ENCODE data around the gene PLCL1. TPM values are rescaled to one million over a fixed set of nuclear protein-coding genes. Genes with fewer than 3 reads are reported as not detected.

The PLCL1 gene
- total and polyA plus RNA-seq, 2 donors (not counting 3 experiments of a cell fraction or from before 2014, with no cell fraction given), result 0.79 to 3.4 TPM

DNA sequence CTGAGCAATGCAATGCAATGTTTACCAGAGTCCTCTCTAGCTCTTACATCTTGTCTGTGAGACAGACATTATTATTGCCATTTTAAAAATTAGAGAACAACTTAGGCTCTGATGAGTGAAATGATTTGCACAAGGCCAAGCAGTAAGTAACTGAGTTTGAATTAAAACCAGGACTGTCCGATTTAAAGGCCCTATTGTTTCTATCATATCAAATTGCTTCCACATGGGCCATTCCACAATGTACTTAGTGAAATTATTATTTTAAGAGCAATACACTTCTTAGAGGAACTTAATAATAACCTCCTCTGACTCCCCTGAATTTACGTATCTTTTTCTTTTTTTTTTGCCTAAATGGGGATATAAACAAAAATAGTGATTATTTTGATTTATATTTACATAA lies 64.6 kb downstream of the PLCL1 start:
- no peaks in the 10 kb centered on the region for H4K20me1 ChIP-seq (replicated peaks; ENCODE audit: control insufficient read depth, extremely low read depth, insufficient read depth, low read length)

More for the DNA sequence above, 64.6 kb downstream of the PLCL1 start:
- no peak for DNase-seq (ENCODE audit: low read depth, low spot score)
- intact Hi-C loops (cut with micrococcal nuclease), result no loop called here
- H3K36me3 ChIP-seq (ENCODE audit: control insufficient read depth in 2 of 2, extremely low read depth in 1 of 2, insufficient read depth in 2 of 2, low read length in 2 of 2), result no peaks in the 10 kb centered on the region
- CTCF ChIA-PET, result interaction anchor here (1.0 to 1.9 kb wide), 2 partner anchors 10 kb away, joined by 3 to 6 read pairs; no protein-coding TSS in a partner anchor
- H3K27ac ChIP-seq (ENCODE audit: insufficient read depth, low read depth, low read length), result no peak overlapping the region
- BruUV-seq (replicated peaks), result no TSS peak
- no peak for FAIRE-seq
- H3K4me1 ChIP-seq (ENCODE audit: control insufficient read depth, extremely low read depth, insufficient read depth, low read length), result no peaks in the 10 kb centered on the region
- H3K9me1 ChIP-seq (replicated peaks; ENCODE audit: control insufficient read depth, extremely low read depth, insufficient read depth, low read length), result no peaks in the 10 kb centered on the region
- H2AFZ ChIP-seq (ENCODE audit: low read depth, low read length), result no peak overlapping the region
- H3K79me2 ChIP-seq (ENCODE audit: control insufficient read depth, insufficient read depth, low read length), result no peaks in the 10 kb centered on the region
- H3K9me3 ChIP-seq (replicated peaks; ENCODE audit: control insufficient read depth, insufficient read depth, low read length), result no peaks in the 10 kb centered on the region
- TF ChIP-seq EZH2 (IDR thresholded peaks at IDR 0.05; ENCODE audit: borderline replicate concordance, low read depth, low read length, severe bottlenecking) (no peak), GATA2 (IDR thresholded peaks at IDR 0.05; ENCODE audit: insufficient read depth, insufficient read length, low read depth, low read length) (no peak), FOS (IDR thresholded peaks at IDR 0.05; ENCODE audit: borderline replicate concordance, insufficient read depth, low read length) (no peak), POLR2A (IDR thresholded peaks at IDR 0.05; ENCODE audit: low read depth, low read length) (no peak), MYC (IDR thresholded peaks at IDR 0.05; ENCODE audit: low read depth, low read length) (no peak), POLR2AphosphoS5 (IDR thresholded peaks at IDR 0.05; ENCODE audit: insufficient read depth, low read depth, low read length) (no peak), JUN (IDR thresholded peaks at IDR 0.05; ENCODE audit: borderline replicate concordance, insufficient read depth, insufficient read length, low read depth) (no peak)
- TF ChIP-seq, protein P1, sequence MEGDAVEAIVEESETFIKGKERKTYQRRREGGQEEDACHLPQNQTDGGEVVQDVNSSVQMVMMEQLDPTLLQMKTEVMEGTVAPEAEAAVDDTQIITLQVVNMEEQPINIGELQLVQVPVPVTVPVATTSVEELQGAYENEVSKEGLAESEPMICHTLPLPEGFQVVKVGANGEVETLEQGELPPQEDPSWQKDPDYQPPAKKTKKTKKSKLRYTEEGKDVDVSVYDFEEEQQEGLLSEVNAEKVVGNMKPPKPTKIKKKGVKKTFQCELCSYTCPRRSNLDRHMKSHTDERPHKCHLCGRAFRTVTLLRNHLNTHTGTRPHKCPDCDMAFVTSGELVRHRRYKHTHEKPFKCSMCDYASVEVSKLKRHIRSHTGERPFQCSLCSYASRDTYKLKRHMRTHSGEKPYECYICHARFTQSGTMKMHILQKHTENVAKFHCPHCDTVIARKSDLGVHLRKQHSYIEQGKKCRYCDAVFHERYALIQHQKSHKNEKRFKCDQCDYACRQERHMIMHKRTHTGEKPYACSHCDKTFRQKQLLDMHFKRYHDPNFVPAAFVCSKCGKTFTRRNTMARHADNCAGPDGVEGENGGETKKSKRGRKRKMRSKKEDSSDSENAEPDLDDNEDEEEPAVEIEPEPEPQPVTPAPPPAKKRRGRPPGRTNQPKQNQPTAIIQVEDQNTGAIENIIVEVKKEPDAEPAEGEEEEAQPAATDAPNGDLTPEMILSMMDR (IDR thresholded peaks at IDR 0.05; ENCODE audit: extremely low read depth in 1 of 2, insufficient read depth in 1 of 2, low read depth in 1 of 2, low read length in 2 of 2), result no peak
- TF ChIP-seq, protein P2, sequence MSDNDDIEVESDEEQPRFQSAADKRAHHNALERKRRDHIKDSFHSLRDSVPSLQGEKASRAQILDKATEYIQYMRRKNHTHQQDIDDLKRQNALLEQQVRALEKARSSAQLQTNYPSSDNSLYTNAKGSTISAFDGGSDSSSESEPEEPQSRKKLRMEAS (IDR thresholded peaks at IDR 0.05; ENCODE audit: insufficient read depth, insufficient read length), result no peak
- POLR2A ChIA-PET, result no interaction called here
- no peak overlapping the region for H3K4me3 ChIP-seq (replicated peaks in 1 of 3; ENCODE audit: insufficient read depth in 1 of 3, low read depth in 1 of 3, low read length in 3 of 3)
- H3K27me3 ChIP-seq (ENCODE audit: control insufficient read depth in 2 of 2, insufficient read depth in 2 of 2, low read length in 2 of 2), result no peaks in the 10 kb centered on the region
- no peak overlapping the region for H3K4me2 ChIP-seq (ENCODE audit: insufficient read depth, low read length)
- no peak overlapping the region for H3K9ac ChIP-seq (replicated peaks; ENCODE audit: extremely low read depth, insufficient read depth, low read length)
- dilution Hi-C loops (cut with MboI; ENCODE audit: extremely low pct_ligation_motif_present, low sequenced_read_pairs), result no loop called here
